Measurements from ENCODE around the gene THADA.

DNA sequence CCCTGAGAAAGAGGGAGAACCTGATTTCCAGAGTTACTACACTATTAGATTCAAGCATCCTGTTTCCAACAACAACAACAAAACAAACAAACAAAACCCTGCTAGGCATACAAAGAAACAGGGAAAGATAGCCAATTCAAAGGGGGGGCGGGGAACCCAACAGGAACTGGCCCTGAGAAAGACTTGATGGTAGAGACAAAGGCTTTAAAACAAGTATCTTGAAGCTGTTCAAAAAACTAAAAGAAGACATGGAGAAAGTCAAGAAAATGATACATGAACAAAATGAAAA, 147.1 kb downstream of the THADA start:
- TF ChIP-seq, protein P1, sequence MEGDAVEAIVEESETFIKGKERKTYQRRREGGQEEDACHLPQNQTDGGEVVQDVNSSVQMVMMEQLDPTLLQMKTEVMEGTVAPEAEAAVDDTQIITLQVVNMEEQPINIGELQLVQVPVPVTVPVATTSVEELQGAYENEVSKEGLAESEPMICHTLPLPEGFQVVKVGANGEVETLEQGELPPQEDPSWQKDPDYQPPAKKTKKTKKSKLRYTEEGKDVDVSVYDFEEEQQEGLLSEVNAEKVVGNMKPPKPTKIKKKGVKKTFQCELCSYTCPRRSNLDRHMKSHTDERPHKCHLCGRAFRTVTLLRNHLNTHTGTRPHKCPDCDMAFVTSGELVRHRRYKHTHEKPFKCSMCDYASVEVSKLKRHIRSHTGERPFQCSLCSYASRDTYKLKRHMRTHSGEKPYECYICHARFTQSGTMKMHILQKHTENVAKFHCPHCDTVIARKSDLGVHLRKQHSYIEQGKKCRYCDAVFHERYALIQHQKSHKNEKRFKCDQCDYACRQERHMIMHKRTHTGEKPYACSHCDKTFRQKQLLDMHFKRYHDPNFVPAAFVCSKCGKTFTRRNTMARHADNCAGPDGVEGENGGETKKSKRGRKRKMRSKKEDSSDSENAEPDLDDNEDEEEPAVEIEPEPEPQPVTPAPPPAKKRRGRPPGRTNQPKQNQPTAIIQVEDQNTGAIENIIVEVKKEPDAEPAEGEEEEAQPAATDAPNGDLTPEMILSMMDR (IDR thresholded peaks at IDR 0.05; ENCODE audit: low read depth, low read length), result no peak
- no peak for TF ChIP-seq EZH2phosphoT487 (IDR thresholded peaks at IDR 0.05; ENCODE audit: low read depth)
